HG02610 (cell line): ENCODE measurements around the gene SLC12A4.
"Not testable (repeated sequence)": the region's sequence is repeated elsewhere in the genome, so short reads cannot be mapped to it uniquely, and the experiment has no call there.

ENCODE experiments used
- ATAC-seq: cut with Tn5 transposase; IDR thresholded peaks from one replicate; pipeline ENCODE4 v1.9.1; 2021; ENCODE audit warnings: mild to moderate bottlenecking, moderate library complexity; ENCODE audit not compliant: unreplicated experiment

SLC12A4 gene

GRCh38 chr16:67968400-67969253 lies at the start of gene SLC12A4:
SLC12A4 (minus strand) TSS chr16:67968637; CDS start chr16:67968553, 84 bp downstream.
- ATAC-seq = peak; percentile 79

- ATAC-seq = no peak
Measured at GRCh38 chr16:68015681-68016080, 47.2 kb upstream of the SLC12A4 start, which contains the start of gene DPEP2NB. DPEP2NB (minus strand) TSS chr16:68015911; CDS start chr16:68015770, 141 bp downstream.

DNA sequence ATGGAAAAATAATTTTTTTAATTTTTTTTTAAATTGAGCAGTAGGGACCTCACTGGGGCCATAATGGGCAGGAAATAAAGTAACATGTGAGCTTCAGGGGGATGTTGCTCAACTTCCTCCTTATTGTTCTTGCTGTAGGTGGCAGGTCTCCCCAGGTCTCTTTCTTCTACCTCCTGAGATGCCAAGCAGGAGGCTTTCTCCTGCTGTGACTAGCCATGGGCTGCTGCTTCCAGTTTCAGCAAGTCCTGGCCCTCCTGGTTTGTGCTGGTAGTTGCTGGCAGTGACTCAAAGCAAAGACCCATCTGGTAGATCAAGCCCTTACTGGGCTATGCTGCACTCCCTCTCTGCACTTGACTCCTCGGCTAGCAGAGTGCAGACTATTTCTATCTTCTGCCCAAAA lies 45.0 kb upstream of the SLC12A4 start:
- ATAC-seq = no peak

DNA sequence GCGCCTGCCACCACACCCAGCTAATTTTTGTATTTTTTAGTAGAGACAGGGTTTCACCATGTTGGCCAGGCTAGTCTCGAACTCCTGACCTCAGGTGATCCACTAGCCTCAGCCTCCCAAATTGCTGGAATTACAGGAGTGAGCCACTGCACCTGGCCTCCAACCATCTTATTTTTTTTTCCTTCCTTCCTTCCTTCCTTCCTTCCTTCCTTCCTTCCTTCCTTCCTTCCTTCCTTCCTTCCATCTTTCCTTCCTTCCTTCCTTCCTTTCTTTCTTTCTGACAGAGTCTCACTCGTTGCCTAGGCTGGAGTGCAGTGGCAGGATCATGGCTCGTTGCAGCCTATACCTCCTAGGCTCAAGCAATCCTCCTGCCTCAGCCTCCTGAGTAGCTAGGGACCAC lies 41.4 kb upstream of the SLC12A4 start:
- not testable (repeated sequence) for ATAC-seq

GRCh38 chr16:68009157-68009735 lies 40.8 kb upstream of the SLC12A4 start:
- ATAC-seq = no peak

- ATAC-seq = no peak
Measured at GRCh38 chr16:68005786-68006286, 37.4 kb upstream of the SLC12A4 start.

GRCh38 chr16:68005211-68005610 lies 36.8 kb upstream of the SLC12A4 start:
- no peak for ATAC-seq

- ATAC-seq = no peak
Measured at GRCh38 chr16:68003031-68003430, 34.6 kb upstream of the SLC12A4 start.

DNA sequence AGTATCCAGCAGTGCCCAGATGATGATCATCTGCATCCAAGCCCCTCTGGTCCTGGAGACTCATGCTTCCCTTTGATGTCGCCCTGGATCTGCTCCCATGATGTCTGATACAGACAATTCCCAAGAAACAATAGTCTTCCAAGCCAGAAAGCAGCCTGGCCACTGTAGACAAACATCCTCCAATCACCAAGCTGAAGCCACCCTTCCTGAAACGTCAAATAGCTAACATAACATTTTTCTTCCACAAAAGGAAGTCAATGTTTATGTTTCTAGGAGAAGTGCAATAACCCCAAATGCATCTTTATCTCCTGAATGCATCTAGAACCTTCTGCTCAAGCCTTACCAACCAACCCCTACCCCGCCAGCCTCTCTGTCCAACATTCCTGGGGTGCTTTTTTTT lies 32.0 kb upstream of the SLC12A4 start:
- no peak for ATAC-seq

- no peak for ATAC-seq
Measured at GRCh38 chr16:67999985-68000384, 31.5 kb upstream of the SLC12A4 start.

DNA sequence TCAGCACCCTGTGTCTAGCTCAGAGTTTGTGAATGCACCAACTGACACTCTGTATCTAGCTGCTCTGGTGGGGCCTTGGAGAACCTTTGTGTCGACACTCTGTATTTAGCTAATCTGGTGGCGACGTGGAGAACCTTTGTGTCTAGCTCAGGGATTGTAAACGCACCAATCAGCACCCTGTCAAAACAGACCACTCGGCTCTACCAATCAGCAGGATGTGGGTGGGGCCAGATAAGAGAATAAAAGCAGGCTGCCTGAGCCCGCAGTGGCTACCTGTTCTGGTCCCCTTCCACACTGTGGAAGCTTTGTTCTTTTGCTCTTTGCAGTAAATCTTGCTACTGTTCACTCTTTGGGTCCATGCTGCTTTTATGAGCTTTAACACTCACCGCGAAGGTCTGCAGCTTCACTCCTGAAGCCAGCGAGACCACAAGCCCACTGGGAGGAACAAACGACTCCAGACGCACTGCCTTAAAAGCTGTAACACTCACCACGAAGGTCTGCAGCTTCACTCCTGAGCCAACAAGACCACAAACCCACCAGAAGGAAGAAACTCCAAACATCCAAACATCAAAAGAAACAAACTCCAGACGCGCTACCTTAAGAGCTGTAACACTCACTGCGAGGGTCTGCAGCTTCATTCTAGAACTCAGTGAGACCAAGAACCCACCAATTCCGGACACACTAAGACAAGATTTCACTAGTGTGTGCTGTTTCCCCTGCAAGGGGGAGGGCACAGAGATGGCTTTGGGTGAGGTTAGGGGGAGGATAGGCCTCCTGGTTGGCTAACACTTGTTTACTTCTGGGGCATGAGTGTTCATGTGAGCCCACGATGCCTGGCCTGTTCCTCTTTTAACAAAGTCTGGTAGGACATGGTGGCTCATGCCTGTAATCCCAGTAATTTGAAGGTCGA lies 30.6 kb upstream of the SLC12A4 start, which contains the start of gene DPEP2:
DPEP2 (minus strand) TSS at position 706 of the 910 bp plus-strand sequence. CDS start 6,272 bp downstream, outside the sequence.
- not testable (repeated sequence) for ATAC-seq

DNA sequence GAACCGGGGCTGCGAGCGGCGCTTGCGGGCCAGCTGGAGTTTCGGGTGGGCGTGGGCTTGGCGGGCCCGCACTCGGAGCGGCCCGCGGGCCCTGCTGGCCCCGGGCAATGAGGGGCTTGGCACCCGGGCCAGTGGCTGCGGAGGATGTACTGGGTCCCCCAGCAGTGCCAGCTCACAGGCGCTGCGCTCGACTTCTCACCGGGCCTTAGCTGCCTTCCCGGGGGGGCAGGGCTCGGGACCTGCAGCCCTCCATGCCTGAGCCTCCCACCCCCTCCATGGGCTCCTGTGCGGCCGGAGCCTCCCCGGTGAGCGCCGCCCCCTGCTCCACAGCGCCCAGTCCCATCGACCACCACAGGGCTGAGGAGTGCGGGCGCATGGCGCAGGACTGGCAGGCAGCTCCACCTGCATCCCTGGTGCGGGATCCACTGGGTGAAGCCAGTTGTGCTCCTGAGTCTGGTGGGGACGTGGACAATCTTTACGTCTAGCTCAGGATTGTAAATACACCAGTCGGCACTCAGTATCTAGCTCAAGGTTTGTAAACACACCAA lies 29.9 kb upstream of the SLC12A4 start:
- ATAC-seq = not testable (repeated sequence)

DNA sequence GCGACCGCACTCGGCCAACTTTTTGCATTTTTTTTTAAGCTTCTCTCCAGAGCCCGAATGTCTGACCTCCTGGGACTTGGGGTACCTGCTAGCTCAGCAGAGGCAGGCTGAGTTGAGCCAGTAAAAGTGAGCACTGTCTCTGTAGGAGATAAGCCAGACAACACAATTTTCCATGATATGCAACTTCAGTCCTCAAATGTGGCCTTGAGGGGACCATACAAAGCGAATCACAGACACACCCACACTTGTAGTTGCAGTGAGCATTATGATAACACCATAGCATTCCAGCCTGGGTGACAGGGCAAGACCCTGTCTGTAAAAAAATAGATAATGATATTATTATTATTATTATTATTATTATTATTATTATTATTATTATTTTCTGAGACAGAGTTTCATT lies 28.2 kb upstream of the SLC12A4 start:
- no peak for ATAC-seq

DNA sequence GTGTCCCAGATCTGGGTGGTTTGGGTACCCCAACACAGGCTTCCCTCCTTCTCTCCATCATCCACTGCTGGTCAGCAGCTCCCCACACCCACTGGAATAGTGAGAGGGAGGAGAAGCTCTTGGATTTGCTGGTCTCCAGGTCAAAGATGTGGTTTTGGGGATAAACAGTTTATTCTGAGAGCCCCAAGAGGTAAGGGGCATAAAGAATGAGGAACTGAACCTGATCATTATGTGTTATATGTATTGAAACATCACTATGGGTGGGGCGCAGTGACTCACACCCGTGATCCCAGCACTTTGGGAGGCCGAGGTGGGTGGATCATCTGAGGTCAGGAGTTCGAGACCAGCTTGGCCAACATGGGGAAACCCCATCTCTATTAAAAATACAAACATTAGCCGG lies 27.0 kb upstream of the SLC12A4 start:
- ATAC-seq = no peak

DNA sequence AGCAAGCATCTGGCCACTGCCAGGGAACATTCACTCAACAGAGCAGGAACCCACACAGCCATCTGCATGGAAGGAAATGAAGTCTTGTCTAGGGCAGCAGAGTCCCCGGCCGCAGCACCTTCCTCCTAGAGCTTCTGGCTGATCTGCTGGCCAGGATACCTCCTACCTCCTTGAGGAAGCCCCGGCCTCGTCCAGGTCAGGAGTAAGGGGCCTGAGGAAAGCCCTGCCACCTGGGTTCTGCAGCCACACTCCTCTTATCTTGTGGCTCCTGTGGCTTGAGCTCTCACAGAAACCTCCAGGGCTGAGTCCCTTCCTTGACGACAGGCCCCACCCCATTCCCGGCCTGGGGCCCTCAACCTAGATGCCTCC lies 25.6 kb upstream of the SLC12A4 start:
- not testable (repeated sequence) for ATAC-seq

GRCh38 chr16:67993207-67994039 lies 25.0 kb upstream of the SLC12A4 start:
- ATAC-seq = peak; percentile 67

DNA sequence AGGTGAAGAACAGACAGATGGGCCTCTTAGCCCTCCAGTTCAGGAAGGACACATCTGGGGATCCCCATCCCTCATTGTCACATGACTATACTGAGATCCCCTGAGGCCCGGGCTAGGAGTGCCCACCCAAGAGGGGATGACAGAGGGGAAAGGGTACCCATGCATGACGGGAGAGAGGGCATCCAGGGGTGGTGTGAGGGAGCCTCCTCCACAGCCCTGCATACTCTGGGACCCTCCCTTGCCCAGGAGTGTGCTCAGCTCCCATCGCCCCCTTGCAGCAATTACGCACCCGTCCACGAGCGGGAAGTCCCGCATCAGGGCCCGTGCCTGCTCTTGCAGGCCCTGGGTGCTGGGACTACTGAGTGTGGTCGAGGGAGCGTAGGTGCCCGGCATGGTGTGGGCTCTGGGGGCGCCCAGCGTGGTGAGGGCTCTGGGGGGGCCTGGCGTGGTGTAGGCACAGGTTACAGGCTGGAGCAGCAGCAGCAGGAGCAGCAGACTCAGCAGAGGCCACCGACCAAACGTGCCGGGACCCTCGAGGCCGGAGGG lies 24.3 kb upstream of the SLC12A4 start:
- ATAC-seq = no peak

GRCh38 chr16:67990018-67990386 lies 21.6 kb upstream of the SLC12A4 start:
- ATAC-seq = no peak

GRCh38 chr16:67989322-67990017 lies 21.0 kb upstream of the SLC12A4 start:
- ATAC-seq = peak; percentile 39
